ENCODE measurements around the gene SEMA3G.

SEMA3G gene

DNA sequence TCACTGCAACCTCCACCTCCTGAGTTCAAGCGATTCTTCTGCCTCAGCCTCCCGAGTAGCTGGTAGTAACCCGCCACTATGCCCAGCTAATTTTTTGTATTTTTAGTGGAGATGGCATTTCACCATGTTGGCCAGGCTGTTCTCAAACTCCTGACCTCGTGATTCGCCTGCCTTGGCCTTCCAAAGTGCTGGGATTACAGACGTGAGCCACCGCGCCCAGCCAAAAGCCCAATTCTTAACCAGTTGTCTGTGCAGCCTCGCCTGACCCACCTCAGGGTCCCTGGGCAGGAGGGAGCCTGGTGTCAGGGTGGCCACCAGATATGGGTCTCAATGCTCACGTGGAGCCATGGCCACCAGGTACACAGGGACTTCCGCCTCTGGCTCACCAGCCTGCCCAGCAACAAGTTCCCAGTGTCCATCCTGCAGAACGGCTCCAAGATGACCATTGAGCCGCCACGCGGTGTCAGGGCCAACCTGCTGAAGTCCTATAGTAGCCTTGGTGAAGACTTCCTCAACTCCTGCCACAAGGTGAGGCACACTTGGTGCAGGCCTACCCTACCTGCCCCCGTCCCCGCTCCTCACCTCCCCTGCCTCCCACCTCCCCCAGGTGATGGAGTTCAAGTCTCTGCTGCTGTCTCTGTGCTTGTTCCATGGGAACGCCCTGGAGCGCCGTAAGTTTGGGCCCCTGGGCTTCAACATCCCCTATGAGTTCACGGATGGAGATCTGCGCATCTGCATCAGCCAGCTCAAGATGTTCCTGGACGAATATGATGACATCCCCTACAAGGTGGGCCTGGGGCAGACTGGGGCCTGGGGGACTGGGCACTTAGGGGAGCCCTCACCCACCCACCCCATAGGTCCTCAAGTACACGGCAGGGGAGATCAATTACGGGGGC, 48.6 kb downstream of the SEMA3G start:
- peaks cover 29% of the 10 kb centered on the region for H3K36me3 ChIP-seq (ENCODE audit: insufficient read depth, insufficient read length, low read length)
- TF ChIP-seq SUZ12 (IDR thresholded peaks at IDR 0.05; ENCODE audit: extremely low read depth, insufficient read depth, insufficient read length) (no peak), ZNF274 (IDR thresholded peaks at IDR 0.05; ENCODE audit: low read depth, low read length) (no peak), YY1 (IDR thresholded peaks at IDR 0.05; ENCODE audit: insufficient read depth, insufficient read length) (no peak)

DNA sequence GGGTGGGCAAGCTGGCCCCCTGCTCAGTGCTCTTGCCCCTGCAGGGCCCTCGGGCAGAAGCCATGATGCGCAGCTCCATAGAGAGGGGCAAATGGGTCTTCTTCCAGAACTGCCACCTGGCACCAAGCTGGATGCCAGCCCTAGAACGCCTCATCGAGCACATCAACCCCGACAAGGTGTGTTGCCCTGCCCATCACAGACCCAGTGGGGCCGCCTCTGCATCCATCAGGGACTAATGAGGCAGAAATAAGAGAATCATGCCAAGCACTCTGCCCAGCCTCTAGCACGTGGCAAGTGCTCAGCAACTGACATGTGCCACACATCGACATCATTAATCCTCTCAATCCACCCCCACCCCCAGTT, 49.4 kb downstream of the SEMA3G start:
- no peak for DNase-seq (ENCODE audit: low read depth, low spot score)
- Histone ChIP-seq H3K4me3 (ENCODE audit: insufficient read length, low read depth) (no peak overlapping the region), H3K27me3 (ENCODE audit: insufficient read depth, insufficient read length) (no peaks in the 10 kb centered on the region), H3K36me3 (ENCODE audit: insufficient read depth, insufficient read length, low read length) (peaks cover 23% of the 10 kb centered on the region), H3K9me3 (ENCODE audit: insufficient read depth, low read length) (no peaks in the 10 kb centered on the region), H3K9ac (ENCODE audit: insufficient read length, low read depth) (no peak overlapping the region), H3K4me1 (ENCODE audit: insufficient read depth, insufficient read length) (no peaks in the 10 kb centered on the region)
- TF ChIP-seq ZNF274 (IDR thresholded peaks at IDR 0.05; ENCODE audit: low read depth, low read length) (no peak), YY1 (IDR thresholded peaks at IDR 0.05; ENCODE audit: insufficient read depth, insufficient read length) (no peak), SUZ12 (IDR thresholded peaks at IDR 0.05; ENCODE audit: extremely low read depth, insufficient read depth, insufficient read length) (no peak)

More for the DNA sequence above, 48.6 kb downstream of the SEMA3G start:
- H3K9ac ChIP-seq (ENCODE audit: insufficient read length, low read depth): no peak overlapping the region
- no peak for DNase-seq (ENCODE audit: low read depth, low spot score)
- H3K4me1 ChIP-seq (ENCODE audit: insufficient read depth, insufficient read length): no peaks in the 10 kb centered on the region
- no peaks in the 10 kb centered on the region for H3K27me3 ChIP-seq (ENCODE audit: insufficient read depth, insufficient read length)
- no peak overlapping the region for H3K4me3 ChIP-seq (ENCODE audit: insufficient read length, low read depth)
- H3K9me3 ChIP-seq (ENCODE audit: insufficient read depth, low read length): no peaks in the 10 kb centered on the region

DNA sequence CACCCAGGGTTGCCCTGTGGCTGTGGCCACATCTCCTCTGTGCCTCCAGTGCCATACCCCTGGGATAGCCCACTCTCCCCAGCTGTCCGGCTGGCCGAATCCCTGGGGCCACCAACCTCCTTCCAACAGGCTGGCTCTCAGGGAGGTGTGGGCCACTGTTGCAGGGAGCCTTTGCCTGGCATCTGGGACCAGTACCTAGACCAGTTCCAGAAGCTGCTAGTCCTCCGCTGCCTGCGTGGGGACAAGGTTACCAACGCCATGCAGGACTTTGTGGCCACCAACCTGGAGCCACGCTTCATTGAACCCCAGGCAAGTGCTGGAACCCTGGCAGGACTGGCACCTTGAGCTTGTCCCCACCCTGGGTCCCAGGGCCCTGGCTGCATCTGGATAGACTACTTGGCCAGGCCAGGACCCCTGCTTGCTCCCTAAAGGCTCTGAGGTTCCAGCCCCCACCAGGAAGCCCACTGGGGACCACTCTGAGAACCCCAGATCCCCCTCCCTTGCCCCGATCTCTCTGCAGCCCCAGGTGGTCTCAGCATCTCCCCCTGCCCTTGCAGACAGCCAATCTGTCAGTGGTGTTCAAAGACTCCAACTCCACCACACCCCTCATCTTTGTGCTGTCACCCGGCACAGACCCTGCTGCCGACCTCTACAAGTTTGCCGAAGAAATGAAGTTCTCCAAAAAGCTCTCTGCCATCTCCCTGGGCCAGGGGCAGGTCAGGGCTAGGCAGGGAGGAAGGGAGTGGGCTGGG, 50.0 kb downstream of the SEMA3G start:
- H3K9me3 ChIP-seq (ENCODE audit: insufficient read depth, low read length): no peaks in the 10 kb centered on the region
- H3K9ac ChIP-seq (ENCODE audit: insufficient read length, low read depth): no peak overlapping the region
- H3K4me3 ChIP-seq (ENCODE audit: insufficient read length, low read depth): no peak overlapping the region
- peaks cover 18% of the 10 kb centered on the region for H3K36me3 ChIP-seq (ENCODE audit: insufficient read depth, insufficient read length, low read length)
- no peaks in the 10 kb centered on the region for H3K4me1 ChIP-seq (ENCODE audit: insufficient read depth, insufficient read length)
- H3K27me3 ChIP-seq (ENCODE audit: insufficient read depth, insufficient read length): no peaks in the 10 kb centered on the region
- DNase-seq (ENCODE audit: low read depth, low spot score): no peak
- no peak for TF ChIP-seq SUZ12 (IDR thresholded peaks at IDR 0.05; ENCODE audit: extremely low read depth, insufficient read depth, insufficient read length)
- no peak for TF ChIP-seq YY1 (IDR thresholded peaks at IDR 0.05; ENCODE audit: insufficient read depth, insufficient read length)
- no peak for TF ChIP-seq ZNF274 (IDR thresholded peaks at IDR 0.05; ENCODE audit: low read depth, low read length)

DNA sequence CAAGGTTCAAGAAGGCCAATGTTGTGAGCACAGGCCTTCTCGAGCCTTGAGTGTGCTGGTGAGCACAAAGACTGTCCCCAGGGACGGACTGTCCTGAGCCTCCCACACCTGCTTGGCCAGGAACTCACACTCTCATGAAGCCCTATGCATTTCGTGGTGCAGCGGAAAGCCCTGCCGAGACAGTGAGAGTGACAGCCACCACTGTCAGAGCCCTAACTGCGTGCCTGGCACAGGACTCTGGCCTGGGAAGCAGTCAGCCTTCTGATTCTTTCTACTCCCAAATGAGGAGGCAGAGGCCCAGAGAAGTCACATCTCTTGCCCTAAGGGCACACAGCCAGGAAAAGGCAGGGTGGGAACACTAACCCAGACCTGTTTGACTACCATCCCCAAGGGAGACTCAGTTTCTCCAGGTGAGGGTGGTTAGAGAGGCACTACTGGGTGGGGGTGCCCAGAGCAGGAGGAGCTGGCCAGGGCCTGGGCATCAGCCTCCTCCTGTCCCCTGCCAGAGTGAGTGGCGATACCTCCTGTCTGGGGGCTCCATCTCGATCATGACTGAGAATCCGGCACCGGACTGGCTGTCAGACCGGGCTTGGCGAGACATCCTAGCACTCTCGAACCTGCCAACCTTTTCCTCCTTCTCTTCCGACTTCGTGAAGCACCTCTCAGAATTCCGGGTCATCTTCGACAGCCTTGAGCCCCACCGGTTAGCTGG, 50.8 kb downstream of the SEMA3G start:
- H3K4me1 ChIP-seq (ENCODE audit: insufficient read depth, insufficient read length): no peaks in the 10 kb centered on the region
- DNase-seq (ENCODE audit: low read depth, low spot score): no peak
- peaks cover 10% of the 10 kb centered on the region for H3K36me3 ChIP-seq (ENCODE audit: insufficient read depth, insufficient read length, low read length)
- TF ChIP-seq SUZ12 (IDR thresholded peaks at IDR 0.05; ENCODE audit: extremely low read depth, insufficient read depth, insufficient read length): no peak
- TF ChIP-seq ZNF274 (IDR thresholded peaks at IDR 0.05; ENCODE audit: low read depth, low read length): no peak
- TF ChIP-seq YY1 (IDR thresholded peaks at IDR 0.05; ENCODE audit: insufficient read depth, insufficient read length): no peak
- no peaks in the 10 kb centered on the region for H3K27me3 ChIP-seq (ENCODE audit: insufficient read depth, insufficient read length)
- no peaks in the 10 kb centered on the region for H3K9me3 ChIP-seq (ENCODE audit: insufficient read depth, low read length)
- H3K9ac ChIP-seq (ENCODE audit: insufficient read length, low read depth): no peak overlapping the region
- H3K4me3 ChIP-seq (ENCODE audit: insufficient read length, low read depth): no peak overlapping the region

DNA sequence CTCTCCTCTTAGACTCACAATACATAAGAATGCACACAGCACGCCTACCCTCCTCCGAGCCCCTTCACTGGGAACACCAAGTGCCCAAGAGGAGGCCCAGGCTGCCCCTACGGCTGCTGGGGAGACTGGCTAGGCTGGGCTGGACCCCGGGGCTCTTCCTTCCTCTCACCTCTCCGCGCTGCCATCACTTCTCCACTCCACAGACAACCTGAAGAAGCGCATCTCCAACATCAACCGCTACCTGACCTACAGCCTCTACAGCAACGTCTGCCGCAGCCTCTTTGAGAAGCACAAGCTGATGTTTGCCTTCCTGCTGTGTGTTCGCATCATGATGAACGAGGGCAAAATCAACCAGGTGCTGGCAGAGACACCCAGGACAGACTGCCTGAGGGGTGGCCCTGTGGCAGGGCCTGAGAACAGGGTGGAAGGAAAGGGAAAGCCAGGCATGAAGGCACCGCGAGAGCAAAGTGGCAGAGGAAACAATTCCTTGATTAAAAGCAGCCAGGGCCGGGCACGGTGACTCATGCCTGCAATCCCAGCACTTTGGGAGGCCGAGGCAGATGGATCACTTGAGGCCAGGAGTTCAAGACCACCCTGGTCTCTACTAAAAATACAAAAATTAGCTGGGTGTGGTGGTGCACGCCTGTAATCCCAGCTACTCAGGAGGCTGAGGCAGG, 51.6 kb downstream of the SEMA3G start:
- Histone ChIP-seq H3K4me3 (ENCODE audit: insufficient read length, low read depth) (no peak overlapping the region), H3K9me3 (ENCODE audit: insufficient read depth, low read length) (no peaks in the 10 kb centered on the region), H3K4me1 (ENCODE audit: insufficient read depth, insufficient read length) (no peaks in the 10 kb centered on the region), H3K27me3 (ENCODE audit: insufficient read depth, insufficient read length) (no peaks in the 10 kb centered on the region), H3K36me3 (ENCODE audit: insufficient read depth, insufficient read length, low read length) (peaks cover 7% of the 10 kb centered on the region), H3K9ac (ENCODE audit: insufficient read length, low read depth) (no peak overlapping the region)
- TF ChIP-seq SUZ12 (IDR thresholded peaks at IDR 0.05; ENCODE audit: extremely low read depth, insufficient read depth, insufficient read length) (no peak), ZNF274 (IDR thresholded peaks at IDR 0.05; ENCODE audit: low read depth, low read length) (no peak), YY1 (IDR thresholded peaks at IDR 0.05; ENCODE audit: insufficient read depth, insufficient read length) (no peak)
- DNase-seq (ENCODE audit: low read depth, low spot score): no peak

DNA sequence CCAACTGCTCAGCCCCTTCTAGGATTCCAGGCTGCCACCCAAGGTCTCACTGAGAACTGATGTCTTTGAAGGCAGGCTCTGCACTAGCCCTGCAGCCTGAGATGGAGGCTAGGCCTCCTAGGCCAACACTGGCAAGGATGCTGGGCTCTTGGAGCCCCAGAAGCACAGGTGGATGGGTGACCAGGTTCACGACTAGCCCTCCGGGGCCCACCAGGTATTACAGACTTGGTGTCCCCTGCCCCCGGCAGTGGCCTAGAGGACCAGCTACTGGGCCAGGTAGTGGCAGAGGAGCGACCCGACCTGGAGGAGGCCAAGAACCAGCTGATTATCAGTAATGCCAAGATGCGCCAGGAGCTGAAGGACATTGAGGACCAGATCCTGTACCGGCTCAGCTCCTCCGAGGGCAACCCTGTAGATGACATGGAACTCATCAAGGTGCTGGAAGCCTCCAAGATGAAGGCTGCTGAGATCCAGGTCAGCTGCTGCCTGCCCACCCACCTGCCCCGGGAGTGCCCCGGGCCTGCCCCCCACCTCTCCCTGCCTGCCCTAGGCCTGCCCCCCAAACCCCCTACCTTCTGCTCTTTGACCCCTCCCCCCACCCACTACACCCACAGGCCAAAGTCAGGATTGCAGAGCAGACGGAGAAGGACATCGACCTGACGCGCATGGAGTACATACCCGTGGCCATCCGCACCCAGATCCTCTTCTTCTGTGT, 52.5 kb downstream of the SEMA3G start:
- H3K36me3 ChIP-seq (ENCODE audit: insufficient read depth, insufficient read length, low read length): peaks cover 7% of the 10 kb centered on the region
- H3K4me1 ChIP-seq (ENCODE audit: insufficient read depth, insufficient read length): no peaks in the 10 kb centered on the region
- H3K4me3 ChIP-seq (ENCODE audit: insufficient read length, low read depth): no peak overlapping the region
- no peak overlapping the region for H3K9ac ChIP-seq (ENCODE audit: insufficient read length, low read depth)
- no peaks in the 10 kb centered on the region for H3K9me3 ChIP-seq (ENCODE audit: insufficient read depth, low read length)
- no peak for TF ChIP-seq SUZ12 (IDR thresholded peaks at IDR 0.05; ENCODE audit: extremely low read depth, insufficient read depth, insufficient read length)
- TF ChIP-seq ZNF274 (IDR thresholded peaks at IDR 0.05; ENCODE audit: low read depth, low read length): no peak
- TF ChIP-seq YY1 (IDR thresholded peaks at IDR 0.05; ENCODE audit: insufficient read depth, insufficient read length): no peak
- no peak for DNase-seq (ENCODE audit: low read depth, low spot score)
- no peaks in the 10 kb centered on the region for H3K27me3 ChIP-seq (ENCODE audit: insufficient read depth, insufficient read length)
